Fibroblast of the aortic adventitia (primary cell): ENCODE results near the gene EMC1. TPM values are rescaled to one million over a fixed set of nuclear protein-coding genes. Genes with fewer than 3 reads are reported as not detected.
A peak's percentile ranks its signal among the peaks of the same experiment; 100 is the strongest.
"Not testable (repeated sequence)": the region's sequence is repeated elsewhere in the genome, so short reads cannot be mapped to it uniquely, and the experiment has no call there.

Source experiments
- DNase-seq: peaks from one replicate; pipeline ENCODE4 v3.0.0-alpha.2; 2010; ENCODE audit warnings: low read depth
- H3K4me3 ChIP-seq: 2 replicates; pipeline ENCODE4 v1.5.1; 2011; ENCODE audit warnings: low read depth, mild to moderate bottlenecking, control low read depth, low read length, moderate library complexity
- CTCF ChIP-seq: IDR thresholded peaks from 2 replicates; pipeline ENCODE4 v1.5.1; 2011; ENCODE audit warnings: mild to moderate bottlenecking, low read length, control low read depth, inconsistent platforms; ENCODE audit not compliant: insufficient read depth
- total RNA-seq: library from RNA; depleted of rRNA; stranded (reverse); fragments of >200 nt; gene quantifications from 2 replicates; pipeline ENCODE4 v1.2.3, GENCODE V29; 2012; ENCODE audit warnings: low replicate concordance

EMC1 gene
- total RNA-seq, 1 donor = 48.0 TPM

- H3K4me3 ChIP-seq = no peak overlapping the region
- TF ChIP-seq CTCF = no peak
These were observed 69.1 kb downstream of the EMC1 start for GRCh38 chr1:19182223-19182622.

GRCh38 chr1:19180265-19180657 is 71.1 kb downstream of the EMC1 start:
- not testable (repeated sequence) for H3K4me3 ChIP-seq, DNase-seq

More at GRCh38 chr1:19182223-19182622, 69.1 kb downstream of the EMC1 start:
- no peak for DNase-seq

GRCh38 chr1:19179597-19180264 is 71.6 kb downstream of the EMC1 start:
- peak; percentile 27 for TF ChIP-seq CTCF
- H3K4me3 ChIP-seq = no peak overlapping the region
- DNase-seq = peak; percentile 34

- H3K4me3 ChIP-seq = no peak overlapping the region
- no peak for DNase-seq
- no peak for TF ChIP-seq CTCF
These were observed 72.5 kb downstream of the EMC1 start for GRCh38 chr1:19178734-19179398.

- H3K4me3 ChIP-seq = no peak overlapping the region
- no peak for TF ChIP-seq CTCF
- DNase-seq = no peak
These were observed 73.5 kb downstream of the EMC1 start for GRCh38 chr1:19177811-19178210.

GRCh38 chr1:19169642-19170041 is 81.7 kb downstream of the EMC1 start:
- peak; percentile 19 for DNase-seq
- no peak for TF ChIP-seq CTCF
- H3K4me3 ChIP-seq = no peak overlapping the region

- H3K4me3 ChIP-seq = no peak overlapping the region
- no peak for TF ChIP-seq CTCF
These were observed 84.2 kb downstream of the EMC1 start for GRCh38 chr1:19167140-19167539.

More at GRCh38 chr1:19167140-19167539, 84.2 kb downstream of the EMC1 start:
- no peak for DNase-seq
